Lower leg skin (tissue), 4 donors: ENCODE measurements around the gene ZNF606. TPM values are rescaled to one million over a fixed set of nuclear protein-coding genes. Genes with fewer than 3 reads are reported as not detected.

Experiments used
- DNase-seq, 2 donors: peaks; one replicate each; pipeline ENCODE4 v3.0.0-alpha.2; 2019; ENCODE audit warnings: low spot score in 2 of 2
- H3K4me3 ChIP-seq: fragments of 200-600 bp; sonication (generic); 2 replicates; pipeline ENCODE4 v1.5.1; 2017; ENCODE audit warnings: mild to moderate bottlenecking, low read depth; ENCODE audit not compliant: poor library complexity, severe bottlenecking
- CTCF ChIP-seq, 3 donors: fragments of 450-650 bp; IDR thresholded peaks; one replicate each; pipeline ENCODE4 v1.5.1; 2016; ENCODE audit warnings: antibody characterized with exemption in 3 of 3, mild to moderate bottlenecking in 3 of 3, moderate library complexity in 2 of 3
- POLR2A ChIP-seq, 2 donors: fragments of 450-650 bp; IDR thresholded peaks; one replicate each; pipeline ENCODE4 v1.6.1; 2016 to 2017; ENCODE audit warnings: antibody characterized with exemption in 2 of 2, mild to moderate bottlenecking in 1 of 2, moderate library complexity in 1 of 2
- WGBS, 2 donors: methylation state at CpG; one replicate each; pipeline ENCODE4 v1.1.5; 2018; 5-methylcytosine and 5-hydroxymethylcytosine counted together
- intact Hi-C: fragments of 100-400 bp; cut with DNase I; formaldehyde crosslinking; loops from one replicate; pipeline ENCODE4 v1.15.0; 2023; ENCODE audit warnings: low total_unique reads
- total RNA-seq, 4 donors: library from RNA; depleted of rRNA; stranded (reverse); fragments of >200 nt; gene quantifications; one replicate each; pipeline ENCODE4 v1.1.0, GENCODE V29; 2016

ZNF606 gene
- total RNA-seq, 4 donors from 2014 or later: 9.6 to 53.4 (median 16.3) TPM

GRCh38 chr19:58021541-58022282 is 19.1 kb upstream of the ZNF606 start:
- TF ChIP-seq POLR2A (IDR thresholded peaks at IDR 0.05) (no peak), CTCF (IDR thresholded peaks at IDR 0.05) (no peak)
- intact Hi-C loops: no loop called here
- WGBS, 2 donors: 54% methylated on average over 30 of the region's 30 CpGs
- peak in 1 of 2 donors; percentile 31 for DNase-seq
- no peak overlapping the region for H3K4me3 ChIP-seq

GRCh38 chr19:58020129-58020528 is 17.5 kb upstream of the ZNF606 start:
- H3K4me3 ChIP-seq: no peak overlapping the region
- WGBS, 2 donors: 78 to 82% methylated on average over 7 of the region's 7 CpGs
- no peak for TF ChIP-seq POLR2A (IDR thresholded peaks at IDR 0.05)
- no peak for TF ChIP-seq CTCF (IDR thresholded peaks at IDR 0.05)
- intact Hi-C loops: no loop called here
- no peak for DNase-seq

- no peak for DNase-seq
- TF ChIP-seq CTCF (IDR thresholded peaks at IDR 0.05) (no peak), POLR2A (IDR thresholded peaks at IDR 0.05) (no peak)
- H3K4me3 ChIP-seq: no peak overlapping the region
- intact Hi-C loops: no loop called here
- WGBS, 2 donors: 41 to 47% methylated on average over 5 of the region's 5 CpGs
These were observed 11.5 kb upstream of the ZNF606 start for GRCh38 chr19:58014141-58014540.

- intact Hi-C loops: no loop called here
- no peak overlapping the region for H3K4me3 ChIP-seq
- DNase-seq: no peak
- WGBS, 2 donors: 29 to 75% methylated on average over 22 of the region's 22 CpGs
- TF ChIP-seq POLR2A (IDR thresholded peaks at IDR 0.05) (no peak), CTCF (IDR thresholded peaks at IDR 0.05) (no peak)
These were observed 7.9 kb upstream of the ZNF606 start for GRCh38 chr19:58010507-58010906.

GRCh38 chr19:58009666-58010301 is 7.2 kb upstream of the ZNF606 start:
- DNase-seq: peak; percentile 76 to 93
- 1 to 10% methylated on average over 16 to 37 of the region's 41 CpGs for WGBS, 2 donors
- H3K4me3 ChIP-seq: peak overlapping the region; percentile 33
- TF ChIP-seq POLR2A (IDR thresholded peaks at IDR 0.05): no peak
- no peak for TF ChIP-seq CTCF (IDR thresholded peaks at IDR 0.05)
- intact Hi-C loops: no loop called here
